Stimulated activated CD4-positive, alpha-beta T cell treated with anti-CD3 and anti-CD28 coated beads, TNF-alpha, amount 100 ng/mL, for 1 hour (primary cell): ENCODE measurements around the gene DAPK1.
"Not testable (repeated sequence)": the region's sequence is repeated elsewhere in the genome, so short reads cannot be mapped to it uniquely, and the experiment has no call there.

ENCODE experiments used
- DNase-seq, 3 donors: peaks; one replicate each; pipeline ENCODE4 v3.0.0-alpha.2; 2020; ENCODE audit warnings: low read depth in 3 of 3, low spot score in 1 of 3

The DAPK1 gene

DNA sequence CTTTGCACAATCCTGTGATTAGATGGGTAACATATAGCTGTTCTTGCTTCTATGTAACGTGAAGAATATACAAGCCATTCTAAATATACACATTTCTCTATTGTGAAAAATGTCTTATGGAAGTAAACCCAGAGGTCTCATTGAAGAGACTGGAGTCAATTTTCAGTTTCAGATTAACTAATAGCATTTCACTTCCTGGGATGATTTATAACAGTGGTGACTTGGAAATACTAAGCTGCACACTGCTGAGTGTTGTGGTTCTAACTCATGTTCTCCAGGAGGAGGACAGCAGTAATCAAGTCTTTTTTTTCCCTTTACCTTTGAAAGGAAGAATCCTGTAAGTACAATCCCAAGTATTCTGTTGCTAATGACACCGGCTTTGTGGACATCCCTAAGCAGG is 231.6 kb downstream of the DAPK1 start:
- no peak for DNase-seq

DNA sequence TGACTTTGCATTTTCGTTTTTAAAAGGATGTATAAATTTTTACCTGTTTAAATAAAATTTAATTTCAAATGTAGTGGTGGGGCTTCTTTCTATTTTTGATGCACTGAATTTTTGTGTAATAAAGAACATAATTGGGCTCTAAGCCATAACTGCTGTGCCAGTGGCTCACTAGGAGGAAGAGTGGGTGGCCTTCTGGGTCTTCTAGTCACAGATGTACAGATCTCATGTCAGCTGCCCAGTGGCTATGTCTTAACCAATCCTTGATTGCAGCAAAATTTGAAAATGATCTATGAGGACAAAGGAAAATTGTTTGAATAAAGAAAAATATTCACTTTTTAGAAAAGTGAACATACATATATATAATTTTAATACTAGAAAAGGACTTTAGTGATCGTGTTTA is 233.7 kb downstream of the DAPK1 start:
- DNase-seq: no peak

GRCh38 chr9:87732344-87732743 is 234.7 kb downstream of the DAPK1 start:
- no peak for DNase-seq

DNA sequence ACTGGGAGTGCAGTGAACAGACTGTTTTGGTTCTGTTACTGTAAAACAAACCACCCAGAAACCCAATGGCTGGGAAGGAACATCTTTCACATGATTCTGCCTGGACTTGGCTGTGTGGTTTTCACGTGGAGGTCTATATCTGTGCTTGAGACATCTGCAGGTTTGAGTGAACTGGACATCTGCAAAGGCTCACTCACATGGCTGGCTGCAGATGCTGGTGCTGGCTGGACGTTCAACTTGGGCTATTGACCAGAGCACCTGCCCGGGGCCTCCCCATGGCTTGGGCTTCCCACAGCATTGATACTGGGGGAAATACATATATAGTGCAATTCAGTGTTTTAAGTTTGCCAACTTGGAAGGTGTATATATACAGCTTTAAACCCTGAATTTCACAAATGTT is 235.1 kb downstream of the DAPK1 start:
- no peak for DNase-seq

DNA sequence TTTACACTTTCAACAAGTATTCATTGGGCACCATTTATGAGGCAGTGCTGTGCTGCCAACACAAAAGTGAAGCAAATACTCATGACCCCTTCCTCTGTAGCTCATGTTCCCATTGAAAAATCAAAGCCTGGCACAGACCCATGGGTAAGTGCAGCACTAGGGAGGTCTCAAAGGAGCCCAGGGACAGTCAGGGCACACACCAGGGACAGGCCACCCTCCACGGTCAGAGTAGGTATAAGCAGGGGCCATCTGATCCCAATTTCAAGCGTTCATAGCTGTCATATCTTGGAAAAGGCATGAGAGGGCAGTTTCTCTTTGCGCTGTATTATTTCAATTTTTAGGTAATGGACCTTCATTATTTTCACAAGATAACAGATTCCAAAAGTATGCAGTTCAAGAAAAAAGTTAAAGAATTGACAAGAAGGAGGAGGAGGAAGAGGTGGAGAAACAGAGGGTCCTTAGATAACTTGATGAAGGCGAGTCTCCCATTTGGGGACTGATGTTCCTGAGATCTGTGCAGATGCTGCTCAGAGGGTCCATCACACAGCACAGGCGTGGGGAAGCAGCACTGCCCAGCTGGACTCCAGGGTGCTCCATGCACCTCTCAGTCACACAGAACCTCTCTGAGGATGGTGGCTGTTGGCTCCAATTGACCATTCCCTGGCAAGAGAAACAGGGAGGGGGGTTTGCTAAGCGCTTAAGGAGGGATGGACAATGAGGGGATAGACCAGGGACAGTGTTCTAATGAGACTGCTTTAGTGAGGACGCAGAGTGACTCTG is 235.8 kb downstream of the DAPK1 start:
- DNase-seq: no peak

GRCh38 chr9:87734106-87734505 is 236.4 kb downstream of the DAPK1 start:
- DNase-seq: no peak

DNA sequence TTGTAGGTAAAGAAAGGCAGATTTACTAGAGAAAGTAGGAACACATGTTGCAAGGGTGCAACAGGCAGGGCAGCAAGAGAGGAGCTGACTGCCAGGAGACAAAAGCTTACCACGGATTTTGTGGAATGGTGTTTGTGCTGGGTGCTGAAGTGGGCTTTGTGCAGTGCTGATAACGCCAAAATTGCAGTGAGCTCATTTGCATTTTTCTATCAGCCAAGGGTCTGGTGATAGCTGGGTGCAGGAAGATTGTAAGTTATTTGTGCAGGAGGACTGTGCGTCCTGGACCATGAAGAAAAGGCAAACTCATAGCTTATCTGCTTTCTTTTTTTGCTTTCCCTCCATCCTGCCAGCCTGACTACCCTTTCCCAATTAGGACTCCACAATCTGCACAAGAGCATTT is 241.9 kb downstream of the DAPK1 start:
- DNase-seq: no peak

GRCh38 chr9:87740209-87740608 is 242.5 kb downstream of the DAPK1 start:
- no peak for DNase-seq

- no peak for DNase-seq
These were observed 243.7 kb downstream of the DAPK1 start for GRCh38 chr9:87741326-87741725.

GRCh38 chr9:87741891-87742290 is 244.2 kb downstream of the DAPK1 start:
- DNase-seq: no peak

- DNase-seq: no peak
These were observed 245.3 kb downstream of the DAPK1 start for GRCh38 chr9:87742813-87743428.

DNA sequence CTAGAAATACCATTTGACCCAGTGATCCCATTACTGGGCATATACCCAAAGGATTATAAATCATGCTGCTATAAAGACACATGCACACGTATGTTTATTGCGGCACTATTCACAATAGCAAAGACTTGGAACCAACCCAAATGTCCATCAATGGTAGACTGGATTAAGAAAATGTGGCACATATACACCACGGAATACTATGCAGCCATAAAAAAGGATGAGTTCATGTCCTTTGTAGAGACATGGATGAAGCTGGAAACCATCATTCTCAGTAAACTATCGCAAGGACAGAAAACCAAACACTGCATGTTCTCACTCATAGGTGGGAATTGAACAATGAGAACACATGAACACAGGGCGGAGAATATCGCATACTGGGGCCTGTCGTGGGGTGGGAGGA is 246.6 kb downstream of the DAPK1 start:
- DNase-seq: not testable (repeated sequence)

GRCh38 chr9:87746186-87746585 is 248.5 kb downstream of the DAPK1 start:
- no peak for DNase-seq

DNA sequence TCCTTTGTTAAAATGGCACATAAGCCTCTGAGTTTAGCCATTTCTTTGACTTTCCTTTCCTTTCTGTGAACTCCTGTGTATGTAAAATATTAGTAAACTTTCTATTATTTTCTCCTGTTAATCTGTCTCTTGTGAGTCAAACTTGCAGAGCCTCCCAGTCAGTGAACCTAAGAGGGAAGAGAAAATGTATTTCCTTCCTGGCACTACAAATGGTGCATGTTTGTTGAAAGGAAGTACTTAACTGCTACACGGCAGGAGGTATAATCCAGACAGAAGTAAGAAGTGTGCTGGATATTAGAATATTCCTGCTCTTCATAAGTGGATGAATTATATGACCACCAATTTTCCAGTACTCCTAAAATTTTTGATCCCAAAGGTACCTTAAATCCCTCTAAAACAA is 251.2 kb downstream of the DAPK1 start:
- no peak for DNase-seq

GRCh38 chr9:87749335-87750035 is 251.8 kb downstream of the DAPK1 start:
- no peak for DNase-seq

DNA sequence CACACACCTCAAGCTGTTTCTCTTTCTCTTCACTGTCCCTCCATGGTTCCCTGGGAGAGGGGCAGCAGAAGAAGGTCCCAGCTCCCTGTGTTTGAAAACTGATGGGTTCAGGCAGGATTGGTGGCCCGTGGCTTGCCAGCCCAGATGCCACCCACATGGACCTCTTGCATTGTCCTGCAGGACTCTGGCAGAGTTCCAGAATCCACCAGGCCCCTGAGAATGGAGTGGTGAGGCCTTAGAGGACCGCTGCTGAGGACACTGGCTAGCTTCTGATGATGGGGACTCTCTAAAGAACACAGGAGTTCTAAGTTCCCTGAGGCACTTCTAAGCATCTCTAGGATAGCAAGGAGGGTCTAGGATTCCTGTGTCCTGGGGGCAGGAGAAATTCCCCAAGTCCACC is 253.1 kb downstream of the DAPK1 start:
- no peak for DNase-seq

DNA sequence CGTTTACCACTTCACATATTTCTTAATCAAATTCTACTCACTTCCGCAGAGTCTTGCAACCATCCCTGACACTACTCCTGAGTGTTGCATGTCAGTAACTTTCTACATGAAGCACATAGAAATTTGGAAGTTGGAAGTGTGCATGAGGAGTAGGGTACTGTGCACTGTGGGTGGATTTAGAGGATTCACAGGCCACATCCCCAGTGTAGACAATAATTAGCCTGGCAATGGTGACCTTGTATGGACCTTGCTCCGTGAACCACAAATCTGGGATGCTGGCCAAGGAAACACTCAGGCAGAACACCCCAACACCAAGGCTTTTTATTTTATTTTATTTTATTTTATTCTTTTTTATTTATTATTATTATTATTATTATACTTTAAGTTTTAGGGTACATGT is 253.8 kb downstream of the DAPK1 start:
- no peak for DNase-seq

- no peak for DNase-seq
These were observed 254.2 kb downstream of the DAPK1 start for GRCh38 chr9:87751868-87752267.

DNA sequence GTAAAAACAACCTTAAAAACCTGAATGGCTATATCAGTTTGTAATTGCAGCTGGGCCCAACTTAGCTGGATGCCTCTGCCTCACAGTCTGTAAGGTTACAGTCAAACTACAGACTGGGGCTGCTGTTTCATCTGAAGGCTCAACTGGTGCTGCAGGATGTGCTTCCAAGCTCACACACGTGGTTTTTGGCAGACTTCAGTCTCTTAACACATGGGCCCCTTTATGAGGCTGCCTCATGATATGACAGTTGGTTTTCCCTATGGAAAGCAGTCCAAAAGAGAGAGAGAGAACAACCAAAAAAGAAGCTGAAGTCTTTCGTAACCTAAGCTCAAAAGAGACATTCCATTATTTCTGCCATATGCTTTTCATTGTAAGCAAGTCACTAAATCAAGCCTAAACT is 255.6 kb downstream of the DAPK1 start:
- no peak for DNase-seq
